Dendritic cell treated with granulocyte-macrophage colony-stimulating factor and Interleukin-4, amounts not matched to agents 40 ng/mL and 50 ng/mL, for 4 days (primary cell): ENCODE data around the gene TRAF1.

ENCODE experiments used
- H3K27ac Mint-ChIP-seq: one replicate; pipeline ENCODE4 v1.8.0; 2022; ENCODE audit warnings: mild to moderate bottlenecking, mixed read lengths
- H3K27me3 Mint-ChIP-seq: one replicate; pipeline ENCODE4 v1.8.0; 2022; ENCODE audit warnings: mild to moderate bottlenecking, mixed read lengths
- H3K36me3 Mint-ChIP-seq: one replicate; pipeline ENCODE4 v1.8.0; 2022; ENCODE audit warnings: low read depth, mixed read lengths
- H3K4me1 Mint-ChIP-seq: one replicate; pipeline ENCODE4 v1.8.0; 2022; ENCODE audit warnings: low read depth, mixed read lengths
- H3K4me3 Mint-ChIP-seq: one replicate; pipeline ENCODE4 v1.8.0; 2022; ENCODE audit warnings: mild to moderate bottlenecking, moderate library complexity, mixed read lengths
- H3K9me3 Mint-ChIP-seq: one replicate; pipeline ENCODE4 v1.8.0; 2022; ENCODE audit warnings: mixed read lengths
- intact Hi-C: fragments of 100-400 bp; cut with micrococcal nuclease; formaldehyde crosslinking; loops from one replicate; pipeline ENCODE4 v1.15.0; 2022

The TRAF1 gene

DNA sequence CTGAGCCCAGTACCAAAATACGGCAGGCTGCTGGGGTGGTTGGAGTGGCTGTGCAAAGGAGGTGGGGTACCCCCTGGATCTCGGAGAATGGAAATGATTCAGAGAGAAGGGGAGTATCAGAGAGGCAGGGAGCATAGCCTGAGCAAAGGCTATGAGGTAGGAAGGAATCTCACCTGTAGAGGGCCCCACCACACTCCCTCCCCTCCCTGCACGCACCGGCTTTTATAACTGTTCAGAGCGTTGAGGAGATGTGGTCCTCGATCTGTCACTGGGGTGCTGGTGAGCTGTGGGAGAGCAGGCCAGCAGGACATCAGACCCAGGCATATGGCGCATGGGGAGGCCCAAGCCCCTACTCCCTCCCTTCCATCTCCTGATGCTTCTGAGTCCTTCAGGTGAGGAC, 62.8 kb downstream of the TRAF1 start:
- H3K4me1 Mint-ChIP-seq, result peaks cover 15% of the 10 kb centered on the region
- H3K27me3 Mint-ChIP-seq, result no peaks in the 10 kb centered on the region
- intact Hi-C loops, result no loop called here
- no peak overlapping the region for H3K27ac Mint-ChIP-seq
- peaks cover 64% of the 10 kb centered on the region for H3K36me3 Mint-ChIP-seq
- no peaks in the 10 kb centered on the region for H3K9me3 Mint-ChIP-seq
- no peak overlapping the region for H3K4me3 Mint-ChIP-seq

DNA sequence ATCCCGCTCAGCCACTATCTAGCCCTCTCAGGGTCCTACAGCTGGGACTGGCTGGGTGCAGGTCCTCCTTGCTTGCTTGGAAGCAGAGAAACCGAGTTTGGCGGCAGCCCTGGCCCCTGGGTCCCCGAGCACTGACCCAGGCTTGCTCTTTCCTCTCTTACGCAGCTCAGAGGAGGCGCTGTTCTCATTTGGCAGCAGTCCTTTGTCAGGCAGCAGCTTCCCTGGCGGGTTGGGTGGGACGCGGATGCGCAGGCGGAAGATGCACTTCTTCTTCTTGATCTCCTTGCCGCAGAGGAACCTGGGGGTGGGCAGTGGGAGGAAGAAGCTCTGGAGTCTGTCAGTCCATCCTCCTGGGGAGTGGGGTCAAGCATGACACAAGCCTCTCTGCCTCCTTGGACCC, 64.1 kb downstream of the TRAF1 start:
- peaks cover 16% of the 10 kb centered on the region for H3K4me1 Mint-ChIP-seq
- no peak overlapping the region for H3K27ac Mint-ChIP-seq
- H3K4me3 Mint-ChIP-seq, result no peak overlapping the region
- no peaks in the 10 kb centered on the region for H3K9me3 Mint-ChIP-seq
- H3K36me3 Mint-ChIP-seq, result peaks cover 78% of the 10 kb centered on the region
- intact Hi-C loops, result no loop called here
- no peaks in the 10 kb centered on the region for H3K27me3 Mint-ChIP-seq

DNA sequence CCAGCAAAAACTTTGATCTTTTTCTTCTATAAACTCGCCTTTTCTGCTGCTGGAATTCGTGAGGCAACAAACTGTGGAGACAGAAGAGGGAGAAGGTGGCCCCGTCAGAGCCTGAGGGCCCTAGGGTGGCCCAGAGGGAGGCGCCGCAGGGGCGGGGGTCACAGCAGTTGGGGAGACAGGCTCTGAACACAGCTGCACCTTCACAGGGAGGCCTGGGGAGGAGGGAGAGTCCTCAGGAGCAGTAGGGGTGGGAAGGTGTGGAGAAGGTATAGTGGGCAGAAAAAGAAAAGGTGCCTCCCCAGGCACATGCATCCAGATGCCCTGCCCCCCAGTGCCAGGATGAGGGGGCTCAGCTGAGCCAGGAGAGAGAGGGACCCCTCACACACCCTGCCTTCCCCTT, 64.7 kb downstream of the TRAF1 start:
- H3K27ac Mint-ChIP-seq, result no peak overlapping the region
- H3K4me1 Mint-ChIP-seq, result peaks cover 16% of the 10 kb centered on the region
- H3K27me3 Mint-ChIP-seq, result no peaks in the 10 kb centered on the region
- no peak overlapping the region for H3K4me3 Mint-ChIP-seq
- H3K9me3 Mint-ChIP-seq, result no peaks in the 10 kb centered on the region
- H3K36me3 Mint-ChIP-seq, result peaks cover 83% of the 10 kb centered on the region
- intact Hi-C loops, result no loop called here

DNA sequence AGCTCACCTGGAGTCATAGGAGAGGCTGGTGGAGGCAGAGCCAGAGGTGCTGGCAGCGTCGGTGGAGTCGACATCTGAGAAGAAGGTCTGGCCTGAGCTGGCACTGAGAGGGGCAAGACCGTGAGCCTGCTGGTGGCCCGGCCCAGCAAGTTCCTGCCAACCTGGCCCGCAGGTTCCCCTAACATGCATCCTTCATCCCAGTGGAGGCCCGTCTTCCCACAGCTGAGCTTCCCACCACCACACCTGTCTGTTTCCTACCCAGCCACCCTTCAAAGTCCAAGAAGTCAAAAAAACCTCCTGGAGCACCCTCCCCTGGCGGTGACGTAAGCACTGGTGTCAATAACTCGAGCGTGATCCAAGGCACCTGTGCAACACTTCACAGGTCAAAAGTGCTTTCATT, 66.5 kb downstream of the TRAF1 start:
- H3K36me3 Mint-ChIP-seq, result peaks cover 80% of the 10 kb centered on the region
- peaks cover 16% of the 10 kb centered on the region for H3K4me1 Mint-ChIP-seq
- intact Hi-C loops, result no loop called here
- no peak overlapping the region for H3K27ac Mint-ChIP-seq
- H3K9me3 Mint-ChIP-seq, result no peaks in the 10 kb centered on the region
- H3K4me3 Mint-ChIP-seq, result no peak overlapping the region
- H3K27me3 Mint-ChIP-seq, result no peaks in the 10 kb centered on the region

DNA sequence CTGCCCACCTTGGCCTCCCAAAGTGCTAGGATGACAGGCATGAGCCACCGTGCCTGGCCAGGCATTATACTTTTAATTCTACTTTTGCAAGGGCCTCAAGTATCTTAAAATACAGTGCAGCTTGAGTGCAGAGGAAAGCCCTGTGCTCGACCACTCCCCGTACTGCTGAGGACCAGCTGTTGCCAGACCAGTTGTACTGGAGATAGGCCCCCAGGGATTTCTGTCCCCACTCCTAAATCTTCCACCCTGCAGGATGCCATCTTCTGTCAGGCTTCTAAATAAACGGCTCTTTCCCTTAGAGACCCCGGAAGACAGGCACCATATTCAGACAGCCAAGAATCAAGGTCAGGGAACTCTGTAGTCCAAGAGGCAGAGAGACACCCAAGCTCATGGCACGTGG, 67.2 kb downstream of the TRAF1 start:
- no peak overlapping the region for H3K27ac Mint-ChIP-seq
- intact Hi-C loops, result no loop called here
- H3K4me3 Mint-ChIP-seq, result no peak overlapping the region
- H3K9me3 Mint-ChIP-seq, result no peaks in the 10 kb centered on the region
- H3K36me3 Mint-ChIP-seq, result peaks cover 84% of the 10 kb centered on the region
- H3K4me1 Mint-ChIP-seq, result peaks cover 16% of the 10 kb centered on the region
- no peaks in the 10 kb centered on the region for H3K27me3 Mint-ChIP-seq

DNA sequence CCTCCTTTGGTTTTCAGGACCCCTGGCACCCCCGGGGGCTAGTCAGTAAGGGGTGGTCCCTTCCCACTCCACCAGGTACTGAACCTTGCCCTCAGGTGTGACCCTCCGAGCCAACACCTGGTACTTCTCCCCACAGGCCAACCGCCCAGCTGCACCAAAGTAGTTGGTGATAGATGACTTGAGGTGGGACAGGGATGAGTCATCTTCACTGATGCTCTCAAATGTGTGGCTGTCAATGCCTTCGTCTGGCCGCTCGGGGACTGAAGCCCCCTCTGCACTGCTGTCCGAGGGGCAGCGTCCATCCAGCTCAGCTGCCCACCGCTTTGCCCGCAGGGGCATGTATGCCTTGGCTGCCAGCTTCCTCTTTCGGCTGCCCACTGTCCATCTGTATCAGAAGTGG, 68.7 kb downstream of the TRAF1 start:
- peaks cover 14% of the 10 kb centered on the region for H3K4me1 Mint-ChIP-seq
- H3K4me3 Mint-ChIP-seq, result no peak overlapping the region
- no peaks in the 10 kb centered on the region for H3K9me3 Mint-ChIP-seq
- intact Hi-C loops, result no loop called here
- H3K27me3 Mint-ChIP-seq, result no peaks in the 10 kb centered on the region
- peaks cover 70% of the 10 kb centered on the region for H3K36me3 Mint-ChIP-seq
- H3K27ac Mint-ChIP-seq, result no peak overlapping the region

DNA sequence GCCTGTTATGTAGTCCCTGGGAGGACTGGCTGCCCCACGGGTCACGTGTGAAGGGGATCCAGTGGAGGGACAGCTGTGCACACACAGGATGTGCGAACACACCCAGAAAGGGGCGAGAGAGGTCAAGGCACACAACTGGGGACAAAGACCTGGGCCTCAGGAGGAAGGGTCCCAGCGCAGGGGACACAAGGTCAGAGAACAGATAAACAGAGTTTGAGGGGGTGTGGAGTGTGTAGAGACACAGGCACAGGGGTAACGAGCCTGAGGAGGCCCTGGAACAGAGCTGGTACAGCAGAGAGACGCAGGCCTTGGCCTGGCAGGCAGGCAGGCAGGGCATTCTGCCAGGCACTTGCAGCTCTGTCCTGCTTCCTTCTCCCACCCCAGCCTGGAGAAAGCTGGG, 69.1 kb downstream of the TRAF1 start:
- no peaks in the 10 kb centered on the region for H3K27me3 Mint-ChIP-seq
- intact Hi-C loops, result no loop called here
- H3K4me1 Mint-ChIP-seq, result peaks cover 9% of the 10 kb centered on the region
- peaks cover 69% of the 10 kb centered on the region for H3K36me3 Mint-ChIP-seq
- H3K27ac Mint-ChIP-seq, result no peak overlapping the region
- H3K9me3 Mint-ChIP-seq, result no peaks in the 10 kb centered on the region
- no peak overlapping the region for H3K4me3 Mint-ChIP-seq

DNA sequence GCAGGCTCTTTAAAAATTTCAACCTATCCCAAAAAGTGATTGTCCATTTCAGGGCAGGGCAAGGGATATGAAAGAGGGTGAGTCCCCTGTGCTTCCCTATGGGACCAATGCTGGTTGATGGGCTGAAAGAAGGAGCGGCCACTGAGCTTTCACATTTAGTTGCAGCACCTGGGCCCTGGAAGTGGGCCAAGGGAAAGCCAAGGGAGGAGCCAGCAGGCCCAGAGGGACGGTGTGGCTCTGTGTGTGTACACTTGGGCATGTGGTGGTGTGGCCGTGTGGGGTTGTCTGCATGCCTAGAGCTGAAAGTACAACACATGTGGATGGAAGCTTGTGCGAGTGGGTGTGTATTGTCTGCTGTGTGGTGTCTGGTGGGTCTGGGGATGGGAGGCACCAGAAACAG, 69.9 kb downstream of the TRAF1 start:
- Mint-ChIP-seq H3K4me3 (no peak overlapping the region), H3K36me3 (peaks cover 67% of the 10 kb centered on the region), H3K4me1 (peaks cover 7% of the 10 kb centered on the region), H3K9me3 (no peaks in the 10 kb centered on the region), H3K27me3 (no peaks in the 10 kb centered on the region), H3K27ac (no peak overlapping the region)
- intact Hi-C loops, result no loop called here

DNA sequence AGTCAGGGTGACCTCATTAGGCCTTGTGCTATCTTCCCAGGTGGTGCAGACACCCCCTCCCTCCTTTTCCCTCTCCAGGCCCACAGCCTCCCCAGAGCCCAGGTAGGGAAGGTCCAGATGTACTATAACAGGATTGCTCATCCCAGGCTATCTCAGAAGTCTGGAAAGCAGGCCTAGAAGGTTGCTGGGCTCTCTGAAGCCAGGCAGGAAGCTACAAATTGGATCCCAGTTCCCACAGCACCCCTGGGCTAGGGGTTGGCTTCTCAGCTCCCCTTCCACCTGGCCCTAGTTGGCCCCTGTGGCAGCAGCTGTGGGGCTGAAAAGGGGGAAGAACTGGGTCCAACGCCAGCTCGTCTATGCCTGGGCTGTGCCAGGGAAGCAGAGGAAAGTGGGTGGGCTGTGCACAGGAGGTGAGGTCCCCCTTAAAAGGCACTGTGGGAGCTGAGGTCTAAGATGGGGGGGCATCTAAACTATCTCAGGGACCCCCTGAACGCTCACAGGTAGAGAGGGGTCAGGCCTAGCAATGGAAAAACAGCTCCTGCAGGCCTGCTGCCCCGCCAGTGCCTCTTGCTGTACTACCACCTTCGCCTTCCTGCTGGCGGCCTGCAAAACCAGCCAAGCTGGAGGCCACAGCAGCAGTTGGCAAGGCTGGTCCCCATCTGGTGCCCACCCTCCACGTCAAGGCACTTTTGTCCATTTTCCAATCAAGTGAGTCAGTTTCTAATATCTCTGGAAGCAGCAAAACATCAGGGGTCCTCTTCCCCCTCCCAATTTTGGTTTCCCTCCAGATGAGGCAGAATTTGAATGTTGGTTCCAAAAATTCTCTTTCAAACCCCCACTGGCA, 70.5 kb downstream of the TRAF1 start:
- peaks cover 7% of the 10 kb centered on the region for H3K4me1 Mint-ChIP-seq
- H3K27ac Mint-ChIP-seq, result no peak overlapping the region
- peaks cover 67% of the 10 kb centered on the region for H3K36me3 Mint-ChIP-seq
- H3K4me3 Mint-ChIP-seq, result no peak overlapping the region
- intact Hi-C loops, result no loop called here
- H3K9me3 Mint-ChIP-seq, result no peaks in the 10 kb centered on the region
- no peaks in the 10 kb centered on the region for H3K27me3 Mint-ChIP-seq

DNA sequence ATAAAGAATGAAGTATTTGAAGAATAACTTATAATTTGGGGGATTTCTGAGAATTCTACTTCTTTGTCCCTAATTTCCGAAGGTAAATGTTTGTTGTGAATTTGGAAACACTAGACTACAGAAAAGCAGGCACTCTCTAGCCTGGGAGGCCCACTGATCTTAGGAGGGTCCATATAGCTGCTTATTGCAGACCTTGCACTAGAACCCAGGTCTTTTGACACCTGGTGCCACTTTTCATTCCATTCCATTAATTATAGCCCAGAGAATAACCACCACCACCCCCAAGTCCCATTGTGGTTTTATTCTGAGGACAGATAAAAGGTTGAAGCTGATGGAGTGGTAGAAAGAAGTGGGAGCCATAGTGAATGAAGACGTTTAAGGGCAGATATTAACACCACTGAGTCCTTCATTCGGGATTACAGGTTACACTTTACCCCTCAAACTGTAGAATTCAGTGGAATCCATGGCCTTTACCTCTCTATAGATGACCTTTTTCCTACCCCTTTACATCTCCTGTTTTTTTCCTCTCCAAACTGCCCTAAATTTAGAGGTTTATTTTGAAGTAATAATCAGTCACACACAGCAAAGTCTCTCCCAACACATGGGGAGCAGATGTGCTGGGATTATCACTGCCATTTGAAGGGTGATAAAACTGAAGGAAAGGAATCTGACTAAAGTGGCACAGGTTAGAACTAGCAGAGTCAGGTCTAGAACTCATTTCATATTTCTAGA, 71.8 kb downstream of the TRAF1 start:
- peaks cover 63% of the 10 kb centered on the region for H3K36me3 Mint-ChIP-seq
- no peaks in the 10 kb centered on the region for H3K27me3 Mint-ChIP-seq
- peaks cover 7% of the 10 kb centered on the region for H3K4me1 Mint-ChIP-seq
- intact Hi-C loops, result no loop called here
- no peak overlapping the region for H3K27ac Mint-ChIP-seq
- no peaks in the 10 kb centered on the region for H3K9me3 Mint-ChIP-seq
- H3K4me3 Mint-ChIP-seq, result no peak overlapping the region

DNA sequence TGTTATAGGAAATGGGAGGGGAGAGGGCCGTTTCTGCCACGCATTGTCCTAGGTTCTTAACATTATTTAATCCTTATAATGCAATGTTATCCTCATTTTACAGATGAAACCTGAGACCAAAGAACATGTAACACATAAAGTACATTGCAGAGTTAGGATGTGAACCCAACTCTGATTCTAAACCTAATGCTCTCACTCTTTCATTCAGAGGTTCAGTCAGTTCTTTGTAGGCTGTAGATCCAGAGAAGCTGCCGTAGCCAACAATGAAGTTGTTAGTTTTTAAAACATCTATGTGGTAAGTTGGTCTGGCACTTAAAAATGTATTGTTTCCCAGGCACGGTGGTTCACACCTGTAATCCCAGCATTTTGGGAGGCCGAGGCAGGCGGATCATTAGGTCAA, 73.4 kb downstream of the TRAF1 start:
- Mint-ChIP-seq H3K4me1 (peaks cover 4% of the 10 kb centered on the region), H3K36me3 (peaks cover 51% of the 10 kb centered on the region), H3K27ac (no peak overlapping the region), H3K9me3 (no peaks in the 10 kb centered on the region), H3K4me3 (no peak overlapping the region), H3K27me3 (no peaks in the 10 kb centered on the region)
- intact Hi-C loops, result no loop called here
